ENCODE results near the gene ARL15.

Gene ARL15

DNA sequence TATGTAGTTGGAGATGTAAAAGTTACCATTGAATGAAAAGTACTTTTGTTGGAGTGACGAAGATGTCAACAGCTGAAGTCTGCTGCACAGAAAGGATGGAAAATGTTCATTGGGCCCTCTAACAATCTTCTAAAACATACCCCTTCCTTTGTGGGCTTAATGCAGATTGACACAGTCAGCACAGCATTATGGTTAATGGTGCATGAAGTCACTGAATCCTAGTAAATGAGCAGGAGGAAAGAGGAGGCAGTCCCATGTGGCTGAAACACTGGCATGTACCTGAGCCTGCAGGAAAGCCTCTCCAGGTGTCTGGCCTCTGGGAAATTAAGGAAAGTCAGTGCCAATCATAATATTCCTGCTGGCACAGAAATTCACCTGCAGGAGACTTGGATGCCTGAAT, 153.8 kb downstream of the ARL15 start:
- no peak for DNase-seq (ENCODE audit: low read depth)
- H3K4me3 ChIP-seq (ENCODE audit: low read length), result no peak overlapping the region
- TF ChIP-seq CTCF (IDR thresholded peaks at IDR 0.05; ENCODE audit: insufficient read depth, low read depth, low read length, missing control alignments), result no peak

DNA sequence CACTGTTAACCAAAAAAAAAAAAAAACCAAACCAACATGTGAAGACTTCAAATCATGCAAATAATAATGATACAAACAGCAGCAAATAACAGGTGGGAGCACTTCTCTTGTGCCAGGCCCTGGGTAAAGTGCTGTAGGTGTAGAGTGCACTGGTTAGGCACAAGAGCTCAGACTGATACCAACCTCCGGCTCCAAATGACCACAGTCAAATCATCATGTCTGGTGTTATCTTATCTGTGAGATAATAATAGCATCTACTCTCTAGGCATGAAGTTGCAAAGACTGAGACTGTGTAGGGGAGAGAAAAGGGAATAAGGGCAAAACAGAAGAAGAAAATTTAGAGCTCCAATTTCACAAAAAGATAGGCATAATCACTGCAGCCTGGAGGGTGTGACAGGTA, 159.5 kb downstream of the ARL15 start:
- DNase-seq (ENCODE audit: low read depth), result no peak
- H3K4me3 ChIP-seq (ENCODE audit: low read length), result no peak overlapping the region
- TF ChIP-seq CTCF (IDR thresholded peaks at IDR 0.05; ENCODE audit: insufficient read depth, low read depth, low read length, missing control alignments), result no peak

DNA sequence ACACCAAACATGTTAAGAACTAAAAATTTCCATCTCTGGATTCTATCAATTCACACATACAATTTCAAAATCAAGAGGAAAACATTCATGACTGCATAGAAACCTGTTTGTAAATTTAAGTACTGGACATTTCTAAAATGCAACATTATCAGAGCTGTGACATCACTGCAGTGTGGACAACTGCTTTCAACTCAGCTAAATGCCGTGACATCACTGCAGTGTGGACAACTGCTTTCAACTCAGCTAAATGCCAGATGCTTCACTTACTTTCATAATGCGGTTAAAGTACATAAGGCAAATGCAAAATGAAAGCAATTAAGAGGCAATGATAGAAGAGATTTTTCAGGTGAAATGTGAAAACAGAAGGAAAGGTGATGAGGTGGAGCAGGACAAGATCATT, 161.5 kb downstream of the ARL15 start:
- TF ChIP-seq CTCF (IDR thresholded peaks at IDR 0.05; ENCODE audit: insufficient read depth, low read depth, low read length, missing control alignments), result no peak
- H3K4me3 ChIP-seq (ENCODE audit: low read length), result no peak overlapping the region
- no peak for DNase-seq (ENCODE audit: low read depth)

- no peak overlapping the region for H3K4me3 ChIP-seq (ENCODE audit: low read length)
- no peak for TF ChIP-seq CTCF (IDR thresholded peaks at IDR 0.05; ENCODE audit: insufficient read depth, low read depth, low read length, missing control alignments)
- DNase-seq (ENCODE audit: low read depth), result no peak
Measured at GRCh38 chr5:54148067-54148845, 162.1 kb downstream of the ARL15 start.

DNA sequence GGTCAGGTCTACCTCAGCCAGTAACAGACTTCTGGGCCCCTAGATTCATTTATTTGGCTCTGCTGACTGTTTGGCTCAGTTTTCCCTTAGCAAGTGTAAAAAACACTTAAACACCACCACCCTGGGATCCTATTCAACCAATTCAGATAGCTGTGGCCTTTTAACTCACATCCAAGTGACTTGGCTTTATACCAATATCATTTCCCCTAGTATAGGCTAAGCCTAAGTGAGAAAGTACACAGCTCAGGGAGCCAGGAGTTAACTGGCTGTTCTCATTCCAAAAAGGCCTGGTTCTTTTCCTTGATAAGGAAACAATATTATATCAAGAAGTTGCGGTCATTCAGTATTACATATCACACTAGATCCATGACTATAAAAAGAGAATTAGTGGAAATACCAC, 163.5 kb downstream of the ARL15 start:
- no peak overlapping the region for H3K4me3 ChIP-seq (ENCODE audit: low read length)
- no peak for TF ChIP-seq CTCF (IDR thresholded peaks at IDR 0.05; ENCODE audit: insufficient read depth, low read depth, low read length, missing control alignments)
- no peak for DNase-seq (ENCODE audit: low read depth)

GRCh38 chr5:54146390-54146789, 164.0 kb downstream of the ARL15 start:
- TF ChIP-seq CTCF (IDR thresholded peaks at IDR 0.05; ENCODE audit: insufficient read depth, low read depth, low read length, missing control alignments), result no peak
- no peak for DNase-seq (ENCODE audit: low read depth)
- no peak overlapping the region for H3K4me3 ChIP-seq (ENCODE audit: low read length)

DNA sequence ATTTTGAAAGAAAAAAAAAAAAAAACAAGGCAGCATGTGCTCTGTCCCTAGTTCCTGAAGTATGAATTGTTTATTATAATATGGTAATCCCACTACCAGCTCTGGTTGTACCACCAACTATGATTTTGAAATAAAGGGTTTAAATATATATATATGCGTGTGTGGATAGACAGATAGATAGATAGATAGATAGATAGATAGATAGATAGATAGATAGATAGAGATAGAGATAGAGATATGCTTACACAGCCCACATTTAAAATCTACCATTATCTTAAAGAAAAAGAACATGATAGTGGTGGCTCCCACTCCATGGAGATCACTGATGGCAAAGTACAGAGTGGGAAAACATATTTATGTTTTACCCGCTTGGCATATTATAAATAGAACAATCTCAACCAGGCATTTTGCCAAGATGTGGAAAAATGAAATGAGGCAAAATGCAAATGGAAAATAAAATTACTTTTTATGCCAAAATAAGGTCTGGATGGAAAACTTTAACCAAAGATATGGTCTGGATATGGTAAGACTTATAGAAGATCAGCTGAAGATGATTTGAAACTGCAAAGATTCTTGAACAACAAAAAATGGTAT, 170.0 kb downstream of the ARL15 start:
- TF ChIP-seq CTCF (IDR thresholded peaks at IDR 0.05; ENCODE audit: insufficient read depth, low read depth, low read length, missing control alignments), result no peak
- H3K4me3 ChIP-seq (ENCODE audit: low read length), result no peak overlapping the region
- DNase-seq (ENCODE audit: low read depth), result no peak
